Glutamatergic neuron (in vitro differentiated cells): Measurements from ENCODE around the gene OR4D2. TPM values are rescaled to one million over a fixed set of nuclear protein-coding genes. Genes with fewer than 3 reads are reported as not detected.

Experiments
- DNase-seq: peaks from one replicate; pipeline ENCODE4 v3.0.0; 2022
- H3K27ac Mint-ChIP-seq: one replicate; pipeline ENCODE4 v1.8.0; 2020; ENCODE audit warnings: mild to moderate bottlenecking, mixed read lengths, inconsistent platforms; ENCODE audit not compliant: unreplicated experiment
- H3K27me3 Mint-ChIP-seq: one replicate; pipeline ENCODE4 v1.8.0; 2020; ENCODE audit warnings: mild to moderate bottlenecking, moderate library complexity, mixed read lengths, inconsistent platforms; ENCODE audit not compliant: unreplicated experiment
- H3K36me3 Mint-ChIP-seq: one replicate; pipeline ENCODE4 v1.8.0; 2020; ENCODE audit warnings: mild to moderate bottlenecking, mixed read lengths, inconsistent platforms; ENCODE audit not compliant: unreplicated experiment
- H3K4me1 Mint-ChIP-seq: one replicate; pipeline ENCODE4 v1.8.0; 2020; ENCODE audit warnings: mild to moderate bottlenecking, low read depth, mixed read lengths, inconsistent platforms; ENCODE audit not compliant: unreplicated experiment
- H3K4me3 Mint-ChIP-seq: one replicate; pipeline ENCODE4 v1.8.0; 2020; ENCODE audit warnings: mild to moderate bottlenecking, mixed read lengths, inconsistent platforms; ENCODE audit not compliant: unreplicated experiment
- H3K9me3 Mint-ChIP-seq: one replicate; pipeline ENCODE4 v1.8.0; 2020; ENCODE audit warnings: mild to moderate bottlenecking, moderate library complexity, mixed read lengths, inconsistent platforms; ENCODE audit not compliant: unreplicated experiment
- total RNA-seq: library from RNA; stranded (reverse); fragmentation: NEBNext Ultra II Directional; extraction: Animal tissue kit (Norgen Biotek cat#: 25700); gene quantifications from one replicate; pipeline ENCODE4 v1.2.1, GENCODE V29; 2021; ENCODE audit not compliant: unreplicated experiment
- TF ChIP-seq, protein P1 (sequence below): fragments of 200-600 bp; sonication (generic); IDR thresholded peaks from one replicate; pipeline ENCODE4 v1.5.0; 2021; ENCODE audit not compliant: partially characterized antibody, unreplicated experiment

OR4D2 gene
- total RNA-seq, 1 donor from 2014 or later: not detected

DNA sequence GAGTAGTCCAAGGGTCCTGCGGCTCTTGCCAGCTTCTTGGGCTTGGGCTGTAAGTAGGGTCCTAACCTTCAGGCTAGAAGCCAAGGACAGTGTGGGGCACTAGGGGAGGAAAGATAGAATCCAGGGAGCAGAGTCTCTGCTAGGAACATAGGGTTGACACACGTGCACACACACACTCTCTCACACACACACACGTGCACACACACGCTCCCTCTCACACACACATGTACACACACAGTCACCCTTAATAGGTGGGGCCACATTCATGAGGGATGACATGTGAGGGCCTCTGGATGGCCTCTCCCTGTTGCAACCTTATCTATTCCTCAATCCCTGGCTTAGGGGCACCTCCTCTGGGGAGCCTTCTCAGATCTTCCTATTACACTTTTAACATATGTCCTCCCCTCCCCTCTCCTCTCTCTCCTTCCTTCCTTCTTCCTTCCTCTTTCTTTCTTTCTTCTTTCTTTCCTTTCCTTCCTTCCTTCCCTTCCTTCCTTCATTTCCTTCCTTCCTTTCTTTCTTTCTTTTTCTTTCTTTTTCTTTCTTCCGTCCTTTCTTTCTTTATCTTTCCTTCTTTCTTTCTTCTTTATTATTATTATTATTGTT is 28.8 kb downstream of the OR4D2 start:
- Mint-ChIP-seq H3K4me3 (no peak overlapping the region), H3K27me3 (peaks cover 7% of the 10 kb centered on the region), H3K27ac (no peak overlapping the region), H3K36me3 (no peaks in the 10 kb centered on the region), H3K9me3 (peaks cover 12% of the 10 kb centered on the region), H3K4me1 (no peaks in the 10 kb centered on the region)
- TF ChIP-seq, protein P1, sequence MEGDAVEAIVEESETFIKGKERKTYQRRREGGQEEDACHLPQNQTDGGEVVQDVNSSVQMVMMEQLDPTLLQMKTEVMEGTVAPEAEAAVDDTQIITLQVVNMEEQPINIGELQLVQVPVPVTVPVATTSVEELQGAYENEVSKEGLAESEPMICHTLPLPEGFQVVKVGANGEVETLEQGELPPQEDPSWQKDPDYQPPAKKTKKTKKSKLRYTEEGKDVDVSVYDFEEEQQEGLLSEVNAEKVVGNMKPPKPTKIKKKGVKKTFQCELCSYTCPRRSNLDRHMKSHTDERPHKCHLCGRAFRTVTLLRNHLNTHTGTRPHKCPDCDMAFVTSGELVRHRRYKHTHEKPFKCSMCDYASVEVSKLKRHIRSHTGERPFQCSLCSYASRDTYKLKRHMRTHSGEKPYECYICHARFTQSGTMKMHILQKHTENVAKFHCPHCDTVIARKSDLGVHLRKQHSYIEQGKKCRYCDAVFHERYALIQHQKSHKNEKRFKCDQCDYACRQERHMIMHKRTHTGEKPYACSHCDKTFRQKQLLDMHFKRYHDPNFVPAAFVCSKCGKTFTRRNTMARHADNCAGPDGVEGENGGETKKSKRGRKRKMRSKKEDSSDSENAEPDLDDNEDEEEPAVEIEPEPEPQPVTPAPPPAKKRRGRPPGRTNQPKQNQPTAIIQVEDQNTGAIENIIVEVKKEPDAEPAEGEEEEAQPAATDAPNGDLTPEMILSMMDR: no peak
- DNase-seq: no peak

DNA sequence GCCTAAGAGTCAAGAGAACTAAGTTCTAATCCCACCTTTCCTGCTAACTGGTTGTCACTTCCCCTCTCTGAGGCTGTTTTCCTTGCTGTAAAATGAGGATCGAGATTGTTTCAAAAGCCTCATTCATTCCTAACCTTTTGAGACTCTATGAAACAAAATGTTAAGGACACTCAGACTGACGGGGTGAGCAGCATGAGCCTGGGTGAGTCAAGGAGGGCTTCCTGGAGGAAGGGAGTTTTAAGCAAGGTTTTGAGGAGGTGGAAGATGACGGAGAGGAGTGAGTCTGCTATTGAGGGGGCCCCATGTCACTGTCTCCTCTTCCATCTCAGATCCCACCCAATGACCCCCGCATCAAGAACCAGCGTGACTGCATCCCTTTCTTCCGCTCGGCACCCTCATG is 29.8 kb downstream of the OR4D2 start:
- no peak overlapping the region for H3K4me3 Mint-ChIP-seq
- H3K27ac Mint-ChIP-seq: no peak overlapping the region
- H3K27me3 Mint-ChIP-seq: peaks cover 4% of the 10 kb centered on the region
- H3K4me1 Mint-ChIP-seq: no peaks in the 10 kb centered on the region
- DNase-seq: no peak
- H3K9me3 Mint-ChIP-seq: peaks cover 12% of the 10 kb centered on the region
- H3K36me3 Mint-ChIP-seq: no peaks in the 10 kb centered on the region
- TF ChIP-seq, protein P1: no peak

DNA sequence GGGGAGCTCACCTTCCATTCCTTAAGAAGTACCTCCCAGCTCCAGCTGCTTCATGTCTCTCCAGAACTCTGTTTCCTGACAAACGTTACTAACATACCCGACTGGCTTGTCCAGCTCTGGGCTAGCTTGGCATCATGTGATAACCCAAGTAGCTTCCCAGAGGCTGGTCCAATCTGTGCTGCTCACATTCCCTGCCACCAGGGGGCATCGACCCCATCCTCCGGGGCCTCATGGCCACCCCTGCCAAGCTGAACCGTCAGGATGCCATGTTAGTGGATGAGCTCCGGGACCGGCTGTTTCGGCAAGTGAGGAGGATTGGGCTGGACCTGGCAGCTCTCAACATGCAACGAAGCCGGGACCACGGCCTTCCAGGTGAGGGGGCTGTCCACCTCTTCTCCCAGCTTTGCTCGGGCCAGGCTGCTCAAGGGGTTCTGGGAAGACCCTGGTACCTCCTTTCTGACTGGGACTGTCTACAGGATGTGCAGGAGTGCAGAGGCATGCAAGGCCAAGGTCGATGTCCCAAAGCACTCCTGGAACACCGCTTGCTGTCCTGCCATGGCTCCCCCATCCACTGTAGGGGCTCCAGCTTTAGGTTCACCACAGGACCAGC is 33.3 kb downstream of the OR4D2 start:
- H3K36me3 Mint-ChIP-seq: no peaks in the 10 kb centered on the region
- peaks cover 5% of the 10 kb centered on the region for H3K9me3 Mint-ChIP-seq
- peak; percentile 77 for DNase-seq
- no peak overlapping the region for H3K27ac Mint-ChIP-seq
- no peaks in the 10 kb centered on the region for H3K27me3 Mint-ChIP-seq
- TF ChIP-seq, protein P1: peak; percentile 74
- no peaks in the 10 kb centered on the region for H3K4me1 Mint-ChIP-seq
- H3K4me3 Mint-ChIP-seq: no peak overlapping the region

DNA sequence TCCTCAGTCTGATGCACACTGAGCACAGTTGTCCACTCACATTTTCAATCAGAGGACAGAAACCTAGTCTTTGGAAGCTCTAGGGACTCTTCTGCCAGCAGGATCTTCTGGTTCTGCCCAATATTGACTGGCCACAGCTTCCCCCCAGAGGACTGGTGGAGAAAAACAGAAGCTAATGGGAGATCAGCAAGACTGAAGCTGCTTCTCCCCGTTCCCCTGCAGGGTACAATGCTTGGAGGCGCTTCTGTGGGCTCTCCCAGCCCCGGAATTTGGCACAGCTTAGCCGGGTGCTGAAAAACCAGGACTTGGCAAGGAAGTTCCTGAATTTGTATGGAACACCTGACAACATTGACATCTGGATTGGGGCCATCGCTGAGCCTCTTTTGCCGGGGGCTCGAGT is 36.1 kb downstream of the OR4D2 start:
- Mint-ChIP-seq H3K4me3 (no peak overlapping the region), H3K9me3 (peaks cover 2% of the 10 kb centered on the region), H3K27me3 (no peaks in the 10 kb centered on the region), H3K4me1 (no peaks in the 10 kb centered on the region), H3K36me3 (no peaks in the 10 kb centered on the region), H3K27ac (no peak overlapping the region)
- no peak for DNase-seq
- TF ChIP-seq, protein P1: no peak

- Mint-ChIP-seq H3K4me1 (no peaks in the 10 kb centered on the region), H3K36me3 (peaks cover 1% of the 10 kb centered on the region), H3K27me3 (no peaks in the 10 kb centered on the region), H3K4me3 (no peak overlapping the region), H3K27ac (no peak overlapping the region), H3K9me3 (peaks cover 2% of the 10 kb centered on the region)
- DNase-seq: no peak
- TF ChIP-seq, protein P1: no peak
Observed at GRCh38 chr17:58204796-58205195, 38.0 kb downstream of the OR4D2 start.
